Measurements from ENCODE around the gene FMNL2. TPM values are rescaled to one million over a fixed set of nuclear protein-coding genes. Genes with fewer than 3 reads are reported as not detected.

FMNL2 gene
- polyA plus RNA-seq, 3 donors = 0.28 to 3.2 (median 0.71) TPM

GRCh38 chr2:152543717-152544116, 208.7 kb downstream of the FMNL2 start:
- no peaks in the 10 kb centered on the region for H3K27me3 Mint-ChIP-seq (ENCODE audit: low read depth in 3 of 3)
- H3K79me2 ChIP-seq (ENCODE audit: insufficient read depth, low read length) = no peaks in the 10 kb centered on the region
- no peak overlapping the region for H2AFZ ChIP-seq (ENCODE audit: insufficient read depth, low read depth, low read length, poor library complexity, severe bottlenecking)
- no peak overlapping the region for H3K27ac ChIP-seq (ENCODE audit: low read depth in 1 of 2, low read length in 2 of 2)
- no peaks in the 10 kb centered on the region for H3K9me3 Mint-ChIP-seq
- H3K9me3 ChIP-seq (replicated peaks in 1 of 2; ENCODE audit: control insufficient read depth in 1 of 2, insufficient read depth in 1 of 2, low read length in 2 of 2) = no peaks in the 10 kb centered on the region
- TF ChIP-seq CTCF (IDR thresholded peaks at IDR 0.05) = no peak
- H3K4me1 ChIP-seq (ENCODE audit: control insufficient read depth in 1 of 2, insufficient read depth in 2 of 2, low read length in 2 of 2) = no peaks in the 10 kb centered on the region
- DNase-seq = no peak
- H3K4me2 ChIP-seq (replicated peaks; ENCODE audit: extremely low read depth, low read length, poor library complexity, severe bottlenecking) = no peak overlapping the region
- no peak overlapping the region for H3K27ac Mint-ChIP-seq
- H3K27me3 ChIP-seq (ENCODE audit: control insufficient read depth in 2 of 2, insufficient read depth in 2 of 2, low read length in 2 of 2) = no peaks in the 10 kb centered on the region
- H3K4me3 ChIP-seq (replicated peaks in 1 of 3; ENCODE audit: low read depth in 2 of 3, low read length in 3 of 3) = no peak overlapping the region
- no peaks in the 10 kb centered on the region for H3K4me1 Mint-ChIP-seq
- no peak overlapping the region for H3K9ac ChIP-seq (ENCODE audit: insufficient read depth, low read length, poor library complexity, severe bottlenecking)
- intact Hi-C loops (cut with micrococcal nuclease) = no loop called here
- WGBS (ENCODE audit: insufficient coverage) = 93% methylated on average over 3 of the region's 4 CpGs
- no peaks in the 10 kb centered on the region for H4K20me1 ChIP-seq (ENCODE audit: insufficient read depth, low read length)
- H3K36me3 ChIP-seq (replicated peaks in 1 of 2; ENCODE audit: control insufficient read depth in 1 of 2, insufficient read depth in 2 of 2, low read length in 2 of 2) = no peaks in the 10 kb centered on the region
- no peak overlapping the region for H3K4me3 Mint-ChIP-seq
- H3K36me3 Mint-ChIP-seq = no peaks in the 10 kb centered on the region

GRCh38 chr2:152544638-152545037, 209.7 kb downstream of the FMNL2 start:
- H3K27ac ChIP-seq (ENCODE audit: low read depth in 1 of 2, low read length in 2 of 2) = no peak overlapping the region
- no CpG with 5 or more reads among the region's 2 CpGs for WGBS (ENCODE audit: insufficient coverage)
- no peaks in the 10 kb centered on the region for H3K9me3 Mint-ChIP-seq

More at GRCh38 chr2:152544638-152545037, 209.7 kb downstream of the FMNL2 start:
- no peaks in the 10 kb centered on the region for H3K27me3 Mint-ChIP-seq (ENCODE audit: low read depth in 3 of 3)
- no peaks in the 10 kb centered on the region for H3K36me3 Mint-ChIP-seq
- H3K4me2 ChIP-seq (replicated peaks; ENCODE audit: extremely low read depth, low read length, poor library complexity, severe bottlenecking) = no peak overlapping the region
- no peak overlapping the region for H2AFZ ChIP-seq (ENCODE audit: insufficient read depth, low read depth, low read length, poor library complexity, severe bottlenecking)
- DNase-seq = no peak
- no peaks in the 10 kb centered on the region for H3K4me1 ChIP-seq (ENCODE audit: control insufficient read depth in 1 of 2, insufficient read depth in 2 of 2, low read length in 2 of 2)
- no peaks in the 10 kb centered on the region for H3K79me2 ChIP-seq (ENCODE audit: insufficient read depth, low read length)
- no peaks in the 10 kb centered on the region for H3K27me3 ChIP-seq (ENCODE audit: control insufficient read depth in 2 of 2, insufficient read depth in 2 of 2, low read length in 2 of 2)
- H3K27ac Mint-ChIP-seq = no peak overlapping the region
- intact Hi-C loops (cut with micrococcal nuclease) = no loop called here
- no peak overlapping the region for H3K4me3 Mint-ChIP-seq
- no peak for TF ChIP-seq CTCF (IDR thresholded peaks at IDR 0.05)
- no peaks in the 10 kb centered on the region for H3K36me3 ChIP-seq (replicated peaks in 1 of 2; ENCODE audit: control insufficient read depth in 1 of 2, insufficient read depth in 2 of 2, low read length in 2 of 2)
- H3K4me1 Mint-ChIP-seq = no peaks in the 10 kb centered on the region
- H3K9ac ChIP-seq (ENCODE audit: insufficient read depth, low read length, poor library complexity, severe bottlenecking) = no peak overlapping the region
- no peak overlapping the region for H3K4me3 ChIP-seq (replicated peaks in 1 of 3; ENCODE audit: low read depth in 2 of 3, low read length in 3 of 3)
- no peaks in the 10 kb centered on the region for H3K9me3 ChIP-seq (replicated peaks in 1 of 2; ENCODE audit: control insufficient read depth in 1 of 2, insufficient read depth in 1 of 2, low read length in 2 of 2)
- no peaks in the 10 kb centered on the region for H4K20me1 ChIP-seq (ENCODE audit: insufficient read depth, low read length)
